WTC11 (cell line): ENCODE results near the gene ZNF283. TPM values are rescaled to one million over a fixed set of nuclear protein-coding genes. Genes with fewer than 3 reads are reported as not detected.

ENCODE experiments used
- ATAC-seq: fragments of 200-7000 bp; cut with Tn5 transposase; 2 replicates; pipeline ENCODE4 v1.10.0; 2021; ENCODE audit warnings: mild to moderate bottlenecking, moderate library complexity
- CTCF ChIA-PET: fragments of 300-600 bp; sonication (Branson Sonifier 250); formaldehyde crosslinking; loops from one replicate; lab custom pipeline; 2021; ENCODE audit warnings: antibody characterized with exemption; lab: Charles Lee
- POLR2A ChIA-PET: fragments of 350-600 bp; sonication (Branson Sonifier 250); formaldehyde crosslinking; loops from one replicate; lab custom pipeline; 2021; ENCODE audit warnings: antibody characterized with exemption; lab: Charles Lee
- DNase-seq: peaks from one replicate; pipeline ENCODE4 v3.0.0; 2021; ENCODE audit warnings: low spot score
- H3K27ac Mint-ChIP-seq: 2 replicates; pipeline ENCODE4 v1.8.0; 2021; ENCODE audit warnings: mixed read lengths
- H3K27me3 Mint-ChIP-seq: 2 replicates; pipeline ENCODE4 v1.8.0; 2021; ENCODE audit warnings: low read depth, mild to moderate bottlenecking, moderate library complexity, mixed read lengths
- H3K36me3 Mint-ChIP-seq: 2 replicates; pipeline ENCODE4 v1.8.0; 2021; ENCODE audit warnings: mixed read lengths
- H3K4me1 Mint-ChIP-seq: 2 replicates; pipeline ENCODE4 v1.8.0; 2022; ENCODE audit warnings: mixed read lengths
- H3K4me3 Mint-ChIP-seq: 2 replicates; pipeline ENCODE4 v1.8.0; 2021; ENCODE audit warnings: mild to moderate bottlenecking, moderate library complexity, mixed read lengths
- H3K9me3 Mint-ChIP-seq: 2 replicates; pipeline ENCODE4 v1.8.0; 2021; ENCODE audit warnings: mixed read lengths
- ATF3 ChIP-seq: sonication (generic); formaldehyde crosslinking; conservative IDR thresholded peaks from 2 replicates; pipeline ENCODE4 v1.8.1; 2022; ENCODE audit warnings: mild to moderate bottlenecking, missing genetic modification reagents
- ESRRA ChIP-seq: sonication (generic); formaldehyde crosslinking; IDR thresholded peaks from 2 replicates; pipeline ENCODE4 v1.8.1; 2022; ENCODE audit warnings: mild to moderate bottlenecking, missing genetic modification reagents, borderline replicate concordance
- ETV6 ChIP-seq: sonication (generic); formaldehyde crosslinking; IDR thresholded peaks from 2 replicates; pipeline ENCODE4 v1.8.1; 2022; ENCODE audit warnings: mild to moderate bottlenecking, missing genetic modification reagents
- IRF2 ChIP-seq: sonication (generic); formaldehyde crosslinking; IDR thresholded peaks from 2 replicates; pipeline ENCODE4 v1.8.0; 2022; ENCODE audit warnings: low read depth, missing genetic modification reagents, borderline replicate concordance
- MLX ChIP-seq: sonication (generic); formaldehyde crosslinking; IDR thresholded peaks from 2 replicates; pipeline ENCODE4 v1.8.1; 2023; ENCODE audit warnings: mild to moderate bottlenecking, missing genetic modification reagents, moderate library complexity
- MYBL2 ChIP-seq: sonication (generic); formaldehyde crosslinking; IDR thresholded peaks from 2 replicates; pipeline ENCODE4 v1.8.1; 2023; ENCODE audit warnings: mild to moderate bottlenecking, moderate library complexity, missing genetic modification reagents
- NR2C2 ChIP-seq: sonication (generic); formaldehyde crosslinking; IDR thresholded peaks from 2 replicates; pipeline ENCODE4 v1.8.0; 2022; ENCODE audit warnings: mild to moderate bottlenecking, missing genetic modification reagents
- RELA ChIP-seq: sonication (generic); formaldehyde crosslinking; IDR thresholded peaks from 2 replicates; pipeline ENCODE4 v1.8.1; 2022; ENCODE audit warnings: missing genetic modification reagents, mild to moderate bottlenecking, borderline replicate concordance
- STAT6 ChIP-seq: sonication (generic); formaldehyde crosslinking; conservative IDR thresholded peaks from 2 replicates; pipeline ENCODE4 v1.8.1; 2023; ENCODE audit warnings: mild to moderate bottlenecking, low read depth, missing genetic modification reagents, moderate library complexity
- ZNF425 ChIP-seq: fragments of 250-450 bp; sonication (Bioruptor Pico); conservative IDR thresholded peaks from 2 replicates; pipeline ENCODE4 v1.9.0; 2021; ENCODE audit warnings: mild to moderate bottlenecking
- total RNA-seq: library from RNA; stranded (reverse); gene quantifications from 3 replicates; pipeline ENCODE4 v1.2.3, GENCODE V29; 2021
- TF ChIP-seq, protein P1 (sequence below): fragments of 250-450 bp; sonication (Bioruptor Pico); IDR thresholded peaks from 2 replicates; pipeline ENCODE4 v2.1.2; 2022; ENCODE audit warnings: mild to moderate bottlenecking, moderate library complexity
- TF ChIP-seq, protein P2 (sequence below): sonication (generic); formaldehyde crosslinking; IDR thresholded peaks from 2 replicates; pipeline ENCODE4 v1.8.0; 2023; ENCODE audit warnings: missing genetic modification reagents, mild to moderate bottlenecking, borderline replicate concordance

Gene ZNF283
- total RNA-seq, 1 experiment from 2014 or later = 7.1 TPM

DNA sequence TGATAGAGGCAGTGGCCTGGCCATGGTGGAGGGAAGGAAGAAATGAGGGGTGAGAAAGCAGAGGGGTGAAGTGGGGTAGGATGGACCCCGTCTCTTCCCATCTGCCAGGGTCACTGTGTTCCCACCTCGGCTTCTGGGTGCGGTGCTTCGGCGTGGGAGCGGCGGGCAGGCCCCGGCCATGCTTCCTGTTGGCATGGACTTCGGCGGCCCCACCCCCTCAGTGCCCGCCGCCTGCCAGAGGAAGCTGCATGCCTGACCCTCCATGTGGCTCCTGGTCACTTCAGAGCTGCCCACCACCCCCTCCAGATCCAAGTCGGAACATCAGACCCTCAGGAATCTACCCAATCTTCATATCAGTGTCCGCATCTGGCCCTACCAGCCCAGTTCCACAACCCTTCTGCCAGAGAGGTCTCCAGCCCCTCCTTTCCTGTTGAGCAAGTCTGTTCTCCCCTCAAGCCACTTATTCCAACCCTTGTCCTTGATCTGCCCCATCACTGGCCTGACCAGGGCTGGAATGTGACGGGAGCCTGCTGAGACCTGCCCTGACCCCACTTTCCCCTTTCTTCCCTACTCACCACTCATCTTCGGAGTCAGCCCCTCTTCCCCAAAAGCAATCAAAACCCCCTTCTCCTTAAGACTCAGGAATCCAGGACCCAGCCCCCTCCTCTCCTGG lies 47.8 kb upstream of the ZNF283 start:
- no peak for DNase-seq
- Mint-ChIP-seq H3K4me1 (peaks cover 38% of the 10 kb centered on the region), H3K27ac (no peak overlapping the region), H3K4me3 (no peak overlapping the region), H3K27me3 (peaks cover 29% of the 10 kb centered on the region), H3K36me3 (no peaks in the 10 kb centered on the region), H3K9me3 (no peaks in the 10 kb centered on the region)
- no peak for ATAC-seq
- POLR2A ChIA-PET = no interaction called here
- CTCF ChIA-PET = interaction anchor here (0.6 to 7.4 kb wide), 5 partner anchors 13 to 34 kb away, joined by 3 to 101 read pairs (median 4); partner anchors contain the start of genes LYPD5 and SMG9
- TF ChIP-seq, protein P1, sequence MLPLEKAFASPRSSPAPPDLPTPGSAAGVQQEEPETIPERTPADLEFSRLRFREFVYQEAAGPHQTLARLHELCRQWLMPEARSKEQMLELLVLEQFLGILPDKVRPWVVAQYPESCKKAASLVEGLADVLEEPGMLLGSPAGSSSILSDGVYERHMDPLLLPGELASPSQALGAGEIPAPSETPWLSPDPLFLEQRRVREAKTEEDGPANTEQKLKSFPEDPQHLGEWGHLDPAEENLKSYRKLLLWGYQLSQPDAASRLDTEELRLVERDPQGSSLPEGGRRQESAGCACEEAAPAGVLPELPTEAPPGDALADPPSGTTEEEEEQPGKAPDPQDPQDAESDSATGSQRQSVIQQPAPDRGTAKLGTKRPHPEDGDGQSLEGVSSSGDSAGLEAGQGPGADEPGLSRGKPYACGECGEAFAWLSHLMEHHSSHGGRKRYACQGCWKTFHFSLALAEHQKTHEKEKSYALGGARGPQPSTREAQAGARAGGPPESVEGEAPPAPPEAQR = no peak
- TF ChIP-seq RELA (CRISPR knock-in tag) (no peak), IRF2 (CRISPR knock-in tag) (no peak), MYBL2 (CRISPR knock-in tag) (no peak), ZNF425 (CRISPR knock-in tag) (no peak), MLX (CRISPR knock-in tag) (no peak)
- TF ChIP-seq, protein P2, sequence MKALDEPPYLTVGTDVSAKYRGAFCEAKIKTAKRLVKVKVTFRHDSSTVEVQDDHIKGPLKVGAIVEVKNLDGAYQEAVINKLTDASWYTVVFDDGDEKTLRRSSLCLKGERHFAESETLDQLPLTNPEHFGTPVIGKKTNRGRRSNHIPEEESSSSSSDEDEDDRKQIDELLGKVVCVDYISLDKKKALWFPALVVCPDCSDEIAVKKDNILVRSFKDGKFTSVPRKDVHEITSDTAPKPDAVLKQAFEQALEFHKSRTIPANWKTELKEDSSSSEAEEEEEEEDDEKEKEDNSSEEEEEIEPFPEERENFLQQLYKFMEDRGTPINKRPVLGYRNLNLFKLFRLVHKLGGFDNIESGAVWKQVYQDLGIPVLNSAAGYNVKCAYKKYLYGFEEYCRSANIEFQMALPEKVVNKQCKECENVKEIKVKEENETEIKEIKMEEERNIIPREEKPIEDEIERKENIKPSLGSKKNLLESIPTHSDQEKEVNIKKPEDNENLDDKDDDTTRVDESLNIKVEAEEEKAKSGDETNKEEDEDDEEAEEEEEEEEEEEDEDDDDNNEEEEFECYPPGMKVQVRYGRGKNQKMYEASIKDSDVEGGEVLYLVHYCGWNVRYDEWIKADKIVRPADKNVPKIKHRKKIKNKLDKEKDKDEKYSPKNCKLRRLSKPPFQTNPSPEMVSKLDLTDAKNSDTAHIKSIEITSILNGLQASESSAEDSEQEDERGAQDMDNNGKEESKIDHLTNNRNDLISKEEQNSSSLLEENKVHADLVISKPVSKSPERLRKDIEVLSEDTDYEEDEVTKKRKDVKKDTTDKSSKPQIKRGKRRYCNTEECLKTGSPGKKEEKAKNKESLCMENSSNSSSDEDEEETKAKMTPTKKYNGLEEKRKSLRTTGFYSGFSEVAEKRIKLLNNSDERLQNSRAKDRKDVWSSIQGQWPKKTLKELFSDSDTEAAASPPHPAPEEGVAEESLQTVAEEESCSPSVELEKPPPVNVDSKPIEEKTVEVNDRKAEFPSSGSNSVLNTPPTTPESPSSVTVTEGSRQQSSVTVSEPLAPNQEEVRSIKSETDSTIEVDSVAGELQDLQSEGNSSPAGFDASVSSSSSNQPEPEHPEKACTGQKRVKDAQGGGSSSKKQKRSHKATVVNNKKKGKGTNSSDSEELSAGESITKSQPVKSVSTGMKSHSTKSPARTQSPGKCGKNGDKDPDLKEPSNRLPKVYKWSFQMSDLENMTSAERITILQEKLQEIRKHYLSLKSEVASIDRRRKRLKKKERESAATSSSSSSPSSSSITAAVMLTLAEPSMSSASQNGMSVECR (CRISPR knock-in tag) = no peak

DNA sequence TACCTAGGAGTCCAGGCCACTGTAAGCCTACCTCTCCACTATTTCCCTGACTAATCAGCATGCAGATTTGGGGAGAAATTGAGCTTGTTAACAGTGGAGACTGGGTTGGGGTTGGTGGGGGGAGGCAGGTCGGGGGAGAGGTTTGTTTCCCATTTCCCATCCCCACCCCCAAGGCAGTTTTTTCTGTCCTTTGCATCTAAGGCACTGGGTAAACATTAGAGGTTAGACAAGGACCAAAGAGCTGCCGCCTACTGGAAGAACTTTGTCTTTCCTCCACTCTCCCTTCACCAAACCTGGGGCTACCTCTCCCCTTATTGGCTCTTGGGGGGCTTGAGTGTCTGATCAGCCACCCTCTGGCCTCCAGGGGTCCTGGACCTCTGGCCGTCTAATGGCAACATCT lies 47.3 kb upstream of the ZNF283 start:
- Mint-ChIP-seq H3K36me3 (no peaks in the 10 kb centered on the region), H3K9me3 (no peaks in the 10 kb centered on the region), H3K27me3 (peaks cover 26% of the 10 kb centered on the region), H3K27ac (no peak overlapping the region), H3K4me1 (peaks cover 38% of the 10 kb centered on the region), H3K4me3 (no peak overlapping the region)
- CTCF ChIA-PET = interaction anchor here (0.6 to 7.4 kb wide), 5 partner anchors 13 to 35 kb away, joined by 3 to 101 read pairs (median 4); partner anchors contain the start of genes LYPD5 and SMG9
- POLR2A ChIA-PET = no interaction called here
- DNase-seq (no peak), ATAC-seq (no peak)
- TF ChIP-seq ETV6 (no peak), STAT6 (CRISPR knock-in tag) (no peak), NR2C2 (CRISPR knock-in tag) (no peak), ESRRA (CRISPR knock-in tag) (no peak), ATF3 (CRISPR knock-in tag) (no peak)
- TF ChIP-seq, protein P2 (CRISPR knock-in tag) = no peak
